GM13977 (cell line): ENCODE results near the gene ZIC1.

Source experiments
- DNase-seq: peaks from one replicate; pipeline ENCODE4 v3.0.0; 2012; ENCODE audit warnings: low spot score
- CTCF ChIP-seq: IDR thresholded peaks from 2 replicates; pipeline ENCODE4 v1.5.1; 2012; ENCODE audit warnings: mild to moderate bottlenecking, control low read depth; ENCODE audit not compliant: insufficient read depth; ENCODE audit errors: extremely low read depth, missing control alignments
- in situ Hi-C: fragments of 300-500 bp; cut with MboI; formaldehyde crosslinking; loops from one replicate; pipeline ENCODE4 v1.12.0; 2022; ENCODE audit warnings: low sequenced_read_pairs, low pct_unique_long_range_greater_than_20kb, mixed read lengths, inconsistent platforms; ENCODE audit not compliant: unreplicated experiment

The ZIC1 gene

GRCh38 chr3:147393943-147394883, 15.0 kb upstream of the ZIC1 start:
- DNase-seq: no peak
- in situ Hi-C loops: no loop called here

GRCh38 chr3:147394884-147395225, 14.3 kb upstream of the ZIC1 start:
- in situ Hi-C loops: no loop called here
- no peak for TF ChIP-seq CTCF
- no peak for DNase-seq

More at GRCh38 chr3:147393943-147394883, 15.0 kb upstream of the ZIC1 start:
- TF ChIP-seq CTCF: no peak

GRCh38 chr3:147395899-147396711, 13.1 kb upstream of the ZIC1 start:
- no peak for TF ChIP-seq CTCF
- no peak for DNase-seq
- in situ Hi-C loops: no loop called here

- no peak for TF ChIP-seq CTCF
- in situ Hi-C loops: no loop called here
- DNase-seq: no peak
Observed at GRCh38 chr3:147396712-147397046, 12.5 kb upstream of the ZIC1 start.

- in situ Hi-C loops: no loop called here
- TF ChIP-seq CTCF: no peak
- DNase-seq: no peak
Observed at GRCh38 chr3:147397155-147397874, 11.8 kb upstream of the ZIC1 start.

- in situ Hi-C loops: no loop called here
- no peak for DNase-seq
Observed at GRCh38 chr3:147397875-147398812, 11.0 kb upstream of the ZIC1 start.

More at GRCh38 chr3:147397875-147398812, 11.0 kb upstream of the ZIC1 start:
- no peak for TF ChIP-seq CTCF
